IMR-90 (cell line): ENCODE results near the gene CCDC18. TPM values are rescaled to one million over a fixed set of nuclear protein-coding genes. Genes with fewer than 3 reads are reported as not detected.
"Not testable (repeated sequence)": the region's sequence is repeated elsewhere in the genome, so short reads cannot be mapped to it uniquely, and the experiment has no call there.

ENCODE experiments used
- ATAC-seq: fragments of 200-7000 bp; cut with Tn5 transposase; 2 replicates; pipeline ENCODE4 v1.9.1; 2020; ENCODE audit warnings: low read depth, mild to moderate bottlenecking, moderate library complexity
- BruUV-seq: library from RNA; stranded (reverse); fragments of 400-500 nt; replicated peaks from 2 replicates; lab custom pipeline; 2021; lab: Mats Ljungman, UMichigan
- CTCF ChIA-PET: fragments of 300-600 bp; formaldehyde crosslinking; extraction: SDS; loops from one replicate; lab custom pipeline; 2021; ENCODE audit warnings: antibody characterized with exemption; lab: Yijun Ruan, JAX
- POLR2A ChIA-PET: fragments of 300-600 bp; sonication (Branson Sonifier 250); formaldehyde crosslinking; loops from one replicate; lab custom pipeline; 2022; ENCODE audit warnings: antibody characterized with exemption; ENCODE audit not compliant: unreplicated experiment; lab: Charles Lee
- DNase-seq: peaks from one replicate; pipeline ENCODE4 v3.0.0; 2013
- H2AFZ ChIP-seq: replicated peaks from 2 replicates; pipeline ENCODE3; 2013; ENCODE audit warnings: low read length, mild to moderate bottlenecking; ENCODE audit not compliant: poor library complexity
- H2AK5ac ChIP-seq: 2 replicates; pipeline ENCODE4 v1.6.1; 2013; ENCODE audit warnings: low read depth, low read length, inconsistent platforms
- H2AK9ac ChIP-seq: replicated peaks from 2 replicates; pipeline ENCODE3; 2013; ENCODE audit warnings: mild to moderate bottlenecking, low read depth, low read length, moderate library complexity; ENCODE audit not compliant: poor library complexity
- H2BK120ac ChIP-seq: 2 replicates; pipeline ENCODE4 v1.6.1; 2013; ENCODE audit warnings: low read depth, low read length, inconsistent platforms
- H2BK15ac ChIP-seq: 3 replicates; pipeline ENCODE4 v1.6.1; 2013; ENCODE audit warnings: low read depth, low read length, inconsistent platforms
- H2BK20ac ChIP-seq: 2 replicates; pipeline ENCODE4 v1.6.1; 2013; ENCODE audit warnings: low read depth, mild to moderate bottlenecking, inconsistent platforms, low read length, moderate library complexity
- H2BK5ac ChIP-seq: 2 replicates; pipeline ENCODE4 v1.6.1; 2013; ENCODE audit warnings: mild to moderate bottlenecking, low read depth, low read length, inconsistent platforms; ENCODE audit not compliant: poor library complexity, severe bottlenecking
- H3K14ac ChIP-seq: replicated peaks from 2 replicates; pipeline ENCODE4 v1.6.1; 2013; ENCODE audit warnings: low read depth, low read length, inconsistent platforms
- H3K18ac ChIP-seq: 2 replicates; pipeline ENCODE4 v1.6.1; 2013; ENCODE audit warnings: low read depth, low read length, control low read depth
- H3K23ac ChIP-seq: 2 replicates; pipeline ENCODE4 v1.6.1; 2013; ENCODE audit warnings: low read depth, low read length, inconsistent platforms
- H3K27ac ChIP-seq: 2 replicates; pipeline ENCODE4 v1.5.1; 2013; ENCODE audit warnings: mild to moderate bottlenecking, control low read depth, low read length; ENCODE audit not compliant: insufficient read depth
- H3K27me3 ChIP-seq: 2 replicates; pipeline ENCODE4 v1.6.1; 2013; ENCODE audit warnings: low read length; ENCODE audit not compliant: control insufficient read depth, insufficient read depth
- H3K36me3 ChIP-seq: 2 replicates; pipeline ENCODE4 v1.6.1; 2013; ENCODE audit warnings: low read length, mixed read lengths; ENCODE audit not compliant: control insufficient read depth, insufficient read depth
- H3K4ac ChIP-seq: 2 replicates; pipeline ENCODE4 v1.6.1; 2013; ENCODE audit warnings: low read depth, low read length, inconsistent platforms
- H3K4me1 ChIP-seq: 2 replicates; pipeline ENCODE4 v1.6.1; 2013; ENCODE audit warnings: low read length, mixed read lengths; ENCODE audit not compliant: control insufficient read depth, insufficient read depth
- H3K4me2 ChIP-seq: 2 replicates; pipeline ENCODE4 v1.6.1; 2013; ENCODE audit warnings: low read depth, mild to moderate bottlenecking, control low read depth, low read length, moderate library complexity
- H3K4me3 ChIP-seq: 2 replicates; pipeline ENCODE4 v1.5.1; 2013; ENCODE audit warnings: low read depth, mild to moderate bottlenecking, control low read depth, low read length, moderate library complexity; ENCODE audit not compliant: insufficient read depth
- H3K56ac ChIP-seq: 2 replicates; pipeline ENCODE4 v1.6.1; 2013; ENCODE audit warnings: low read length, inconsistent platforms; ENCODE audit not compliant: insufficient read depth; ENCODE audit errors: extremely low read depth
- H3K79me1 ChIP-seq, 2 experiments: 2 replicates each; pipeline ENCODE4 v1.6.1; 2013; ENCODE audit warnings: low read length in 2 of 2, inconsistent platforms in 1 of 2, low read depth in 1 of 2
- H3K9ac ChIP-seq: 2 replicates; pipeline ENCODE4 v1.6.1; 2013; ENCODE audit warnings: low read depth, low read length, control low read depth
- H3K9me1 ChIP-seq: 2 replicates; pipeline ENCODE4 v1.6.1; 2013; ENCODE audit warnings: low read length, inconsistent platforms; ENCODE audit not compliant: insufficient read depth
- H3K9me3 ChIP-seq: 2 replicates; pipeline ENCODE4 v1.6.1; 2013; ENCODE audit warnings: low read length; ENCODE audit not compliant: control insufficient read depth, insufficient read depth
- H4K20me1 ChIP-seq: 2 replicates; pipeline ENCODE4 v1.6.1; 2013; ENCODE audit warnings: low read length, inconsistent platforms; ENCODE audit not compliant: insufficient read depth
- H4K5ac ChIP-seq: 2 replicates; pipeline ENCODE4 v1.6.1; 2013; ENCODE audit warnings: mild to moderate bottlenecking, low read depth, low read length, control low read depth
- H4K8ac ChIP-seq, 2 experiments: 2 replicates each; pipeline ENCODE4 v1.6.1; 2013; ENCODE audit warnings: low read depth in 2 of 2, low read length in 2 of 2, control low read depth in 1 of 2, inconsistent platforms in 1 of 2
- H4K91ac ChIP-seq: 2 replicates; pipeline ENCODE4 v1.6.1; 2013; ENCODE audit warnings: low read depth, low read length, inconsistent platforms; ENCODE audit not compliant: insufficient read depth
- ELK1 ChIP-seq: fragments of 150-350 bp; IDR thresholded peaks from 2 replicates; pipeline ENCODE4 v1.6.1; 2016; ENCODE audit warnings: low read depth, mild to moderate bottlenecking, low read length, moderate library complexity, borderline replicate concordance
- MAZ ChIP-seq: IDR thresholded peaks from 2 replicates; pipeline ENCODE4 v1.6.1; 2012; ENCODE audit warnings: low read depth, mild to moderate bottlenecking, low read length, improper control_type of control experiment, moderate library complexity, borderline replicate concordance
- MXI1 ChIP-seq: IDR thresholded peaks from 2 replicates; pipeline ENCODE4 v1.6.1; 2012; ENCODE audit warnings: low read depth, mild to moderate bottlenecking, low read length, moderate library complexity, borderline replicate concordance
- POLR2A ChIP-seq: IDR thresholded peaks from 2 replicates; pipeline ENCODE4 v1.6.1; 2012; ENCODE audit warnings: mild to moderate bottlenecking, low read depth, low read length
- RAD21 ChIP-seq: IDR thresholded peaks from 2 replicates; pipeline ENCODE4 v1.6.1; 2012; ENCODE audit warnings: low read length, improper control_type of control experiment
- WGBS, 2 experiments: methylation state at CpG; one replicate each; pipeline versions ENCODE4 v1.1.5 to v1.1.7; 2013; ENCODE audit warnings: missing lambda C conversion rate in 2 of 2; ENCODE audit not compliant: insufficient read length in 1 of 2; ENCODE audit errors: extremely low coverage in 2 of 2; 5-methylcytosine and 5-hydroxymethylcytosine counted together
- dilution Hi-C: fragments of 300-500 bp; cut with HindIII; formaldehyde crosslinking; loops from one replicate; pipeline ENCODE4 v1.14.3; 2018; ENCODE audit warnings: low sequenced_read_pairs; ENCODE audit not compliant: unreplicated experiment
- in situ Hi-C: fragments of 300-500 bp; cut with MboI; formaldehyde crosslinking; loops from 3 replicates; pipeline ENCODE4 v1.14.3; 2019; ENCODE audit warnings: low sequenced_read_pairs, inconsistent platforms, mixed read lengths
- intact Hi-C: fragments of 100-400 bp; cut with micrococcal nuclease; formaldehyde crosslinking; loops from 2 replicates; pipeline ENCODE4 v1.10.0; 2022
- polyA plus RNA-seq, 3 experiments: library from polyadenylated mRNA; depleted of rRNA; stranded (reverse); fragments of >200 nt; gene quantifications; 2 replicates each; pipeline ENCODE4 v1.2.3, GENCODE V29; 2012; ENCODE audit warnings: low replicate concordance in 1 of 3
- total RNA-seq: library from RNA; depleted of rRNA; stranded (reverse); fragments of >200 nt; gene quantifications from 2 replicates; pipeline ENCODE4 v1.2.3, GENCODE V29; 2012
- TF ChIP-seq, protein P1 (sequence below): fragments of 150-350 bp; IDR thresholded peaks from 2 replicates; pipeline ENCODE4 v1.6.1; 2017; ENCODE audit warnings: mild to moderate bottlenecking, antibody characterized with exemption, low read length, low read depth

The CCDC18 gene
- total and polyA plus RNA-seq, 2 of the 4 experiments (the other 2 are of a cell fraction), result 5.5 to 7.3 TPM

- no peaks in the 10 kb centered on the region for H3K4me1 ChIP-seq
- no peak overlapping the region for H3K56ac ChIP-seq
- 84% methylated on average over 3 of the region's 5 CpGs; no CpG with 5 or more reads in 1 of the 2 experiments for WGBS, 2 experiments
- ChIA-PET CTCF (interaction anchor here (1.2 kb wide), 1 partner anchor 8 kb away, joined by 3 read pairs; no protein-coding TSS in a partner anchor), POLR2A (no interaction called here)
- no peak overlapping the region for H3K23ac ChIP-seq
- H2BK20ac ChIP-seq, result no peak overlapping the region
- H4K8ac ChIP-seq, result no peak overlapping the region
- H2AK9ac ChIP-seq, result no peak overlapping the region
- H2AFZ ChIP-seq, result no peak overlapping the region
- dilution Hi-C loops, result no loop called here
- H4K20me1 ChIP-seq, result no peaks in the 10 kb centered on the region
- H3K27me3 ChIP-seq, result no peaks in the 10 kb centered on the region
- H3K9ac ChIP-seq, result no peak overlapping the region
- H2BK15ac ChIP-seq, result no peak overlapping the region
- no peaks in the 10 kb centered on the region for H3K36me3 ChIP-seq
- intact Hi-C loops, result no loop called here
- H2BK5ac ChIP-seq, result no peak overlapping the region
- H3K18ac ChIP-seq, result no peak overlapping the region
- H3K9me3 ChIP-seq, result no peaks in the 10 kb centered on the region
- H3K27ac ChIP-seq, result no peak overlapping the region
- in situ Hi-C loops, result no loop called here
- H3K4me3 ChIP-seq, result no peak overlapping the region
- ATAC-seq (no peak), DNase-seq (no peak)
- H2BK120ac ChIP-seq, result no peak overlapping the region
- no peak overlapping the region for H4K91ac ChIP-seq
- no peak overlapping the region for H2AK5ac ChIP-seq
- no peak overlapping the region for H3K4ac ChIP-seq
- H3K79me1 ChIP-seq, result no peaks in the 10 kb centered on the region
- H3K4me2 ChIP-seq, result no peak overlapping the region
- TF ChIP-seq POLR2A, result no peak
- TF ChIP-seq ELK1, result no peak
- TF ChIP-seq MXI1, result no peak
- no peak for TF ChIP-seq MAZ
- TF ChIP-seq, protein P1, sequence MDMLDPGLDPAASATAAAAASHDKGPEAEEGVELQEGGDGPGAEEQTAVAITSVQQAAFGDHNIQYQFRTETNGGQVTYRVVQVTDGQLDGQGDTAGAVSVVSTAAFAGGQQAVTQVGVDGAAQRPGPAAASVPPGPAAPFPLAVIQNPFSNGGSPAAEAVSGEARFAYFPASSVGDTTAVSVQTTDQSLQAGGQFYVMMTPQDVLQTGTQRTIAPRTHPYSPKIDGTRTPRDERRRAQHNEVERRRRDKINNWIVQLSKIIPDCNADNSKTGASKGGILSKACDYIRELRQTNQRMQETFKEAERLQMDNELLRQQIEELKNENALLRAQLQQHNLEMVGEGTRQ, result no peak
- no peak for TF ChIP-seq RAD21
- H3K9me1 ChIP-seq, result no peaks in the 10 kb centered on the region
- no peak overlapping the region for H3K14ac ChIP-seq
- no peak overlapping the region for H4K5ac ChIP-seq
- no TSS peak for BruUV-seq
Observed at GRCh38 chr1:93275634-93276295, 95.2 kb downstream of the CCDC18 start.

DNA sequence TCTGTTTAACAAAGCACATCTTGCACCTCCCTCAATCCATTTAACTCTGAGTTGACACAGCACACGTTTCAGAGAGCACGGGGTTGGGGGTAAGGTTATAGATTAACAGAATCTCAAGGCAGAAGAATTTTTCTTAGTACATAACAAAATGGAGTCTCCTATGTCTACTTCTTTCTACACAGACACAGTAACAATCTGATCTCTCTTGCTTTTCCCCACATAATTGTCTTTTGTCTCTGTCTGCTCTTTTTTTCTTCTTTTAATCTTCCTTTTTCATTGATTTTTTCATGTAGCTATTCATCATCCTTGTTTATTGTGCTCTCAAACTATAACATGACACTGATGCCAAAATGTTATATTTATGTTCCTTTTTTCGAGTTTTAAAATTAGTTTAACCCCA, 97.0 kb downstream of the CCDC18 start:
- H3K9me3 ChIP-seq, H2BK120ac ChIP-seq, H4K5ac ChIP-seq, H3K4me3 ChIP-seq, H3K23ac ChIP-seq, H2AK5ac ChIP-seq, H3K79me1 ChIP-seq, H3K4me2 ChIP-seq, H3K4me1 ChIP-seq, H3K4ac ChIP-seq, H3K36me3 ChIP-seq, POLR2A ChIA-PET, dilution Hi-C loops, intact Hi-C loops, H4K91ac ChIP-seq, H3K56ac ChIP-seq, H2AFZ ChIP-seq, H2BK5ac ChIP-seq, H3K9me1 ChIP-seq, H2BK20ac ChIP-seq, H3K27ac ChIP-seq, DNase-seq, H2AK9ac ChIP-seq, H4K20me1 ChIP-seq, BruUV-seq, H3K27me3 ChIP-seq, H3K9ac ChIP-seq, H3K14ac ChIP-seq, CTCF ChIA-PET, H3K18ac ChIP-seq, H2BK15ac ChIP-seq, in situ Hi-C loops, ATAC-seq, H4K8ac ChIP-seq: not testable (repeated sequence)
- no CpG with 5 or more reads among the region's 3 CpGs for WGBS, 2 experiments
